ENCODE data around the gene RNASE8.

The RNASE8 gene

GRCh38 chr14:21106498-21107282 lies 49.1 kb downstream of the RNASE8 start:
- peak; percentile 88 for DNase-seq (ENCODE audit: low spot score)

- DNase-seq (ENCODE audit: low spot score), result no peak
These were observed 49.7 kb downstream of the RNASE8 start for GRCh38 chr14:21107283-21107800.
